ENCODE results near the gene SAMD14.

SAMD14 gene

GRCh38 chr17:50132104-50132794 is 2.3 kb upstream of the SAMD14 start:
- FAIRE-seq: no peak

GRCh38 chr17:50130559-50131305 is 772 bp upstream of the SAMD14 start:
- no peak for FAIRE-seq

DNA sequence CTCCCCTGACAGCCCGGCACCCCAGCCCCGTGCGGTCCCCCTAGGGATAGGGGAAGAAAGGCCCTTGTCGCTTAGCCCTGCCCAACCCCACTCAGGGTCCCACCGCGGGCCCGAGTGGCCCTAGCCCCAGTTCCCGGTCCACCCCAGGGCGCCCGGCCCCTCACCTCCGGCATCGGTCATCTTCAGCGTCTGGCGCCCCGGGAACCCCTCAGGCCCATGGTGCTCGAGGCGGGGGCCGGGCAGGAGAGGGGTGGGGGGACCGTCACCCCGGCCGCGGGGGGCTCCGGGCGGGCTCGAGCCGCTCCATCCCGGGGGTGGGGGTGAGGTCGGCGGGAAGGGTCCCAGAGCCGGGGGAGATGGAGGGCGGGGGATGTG is 620 bp downstream of the SAMD14 start:
- no peak for FAIRE-seq

DNA sequence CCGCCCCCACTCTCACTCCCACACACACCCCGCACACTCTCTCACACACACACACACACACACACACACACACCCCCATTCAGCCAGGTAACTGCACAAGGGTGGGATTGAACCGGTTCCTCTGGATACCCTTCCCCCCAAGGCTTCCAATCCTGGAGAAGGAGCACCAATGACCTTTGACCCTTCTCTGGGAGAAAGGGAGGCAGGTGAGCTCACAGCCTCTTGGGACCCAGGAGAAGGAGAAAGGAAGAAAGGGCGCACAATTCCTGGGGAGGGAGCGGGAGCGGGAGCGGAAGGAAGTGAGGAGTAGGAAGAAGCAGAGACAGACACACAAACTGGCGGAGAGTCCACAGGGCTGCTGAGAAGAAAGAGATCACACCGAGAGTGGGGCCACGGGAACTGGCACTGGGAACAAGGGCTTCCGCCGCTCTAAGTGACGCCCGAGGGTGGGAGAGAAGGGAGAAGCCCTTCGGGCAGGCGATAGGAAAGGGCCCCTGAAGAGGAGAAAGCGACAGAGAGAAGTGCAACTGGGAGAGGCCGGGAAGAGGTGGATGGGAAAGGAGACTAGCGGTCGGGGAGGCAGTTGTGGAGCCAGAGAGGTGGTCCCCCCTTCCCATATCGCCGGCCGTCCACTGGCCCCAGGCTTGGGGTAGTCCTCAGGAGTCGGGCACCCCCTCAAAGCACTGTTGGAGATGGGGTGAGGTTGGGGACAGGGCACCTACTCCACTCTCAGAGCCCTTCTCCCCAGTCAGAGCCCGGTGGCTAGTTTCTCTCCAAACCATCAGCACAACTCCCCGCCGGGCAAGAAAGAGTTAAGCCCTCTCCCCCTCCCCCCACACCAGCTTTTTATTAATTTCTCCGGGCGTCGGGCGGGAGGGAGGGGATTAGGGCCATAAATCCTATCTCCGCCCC is 1.3 kb downstream of the SAMD14 start:
- no peak for FAIRE-seq

DNA sequence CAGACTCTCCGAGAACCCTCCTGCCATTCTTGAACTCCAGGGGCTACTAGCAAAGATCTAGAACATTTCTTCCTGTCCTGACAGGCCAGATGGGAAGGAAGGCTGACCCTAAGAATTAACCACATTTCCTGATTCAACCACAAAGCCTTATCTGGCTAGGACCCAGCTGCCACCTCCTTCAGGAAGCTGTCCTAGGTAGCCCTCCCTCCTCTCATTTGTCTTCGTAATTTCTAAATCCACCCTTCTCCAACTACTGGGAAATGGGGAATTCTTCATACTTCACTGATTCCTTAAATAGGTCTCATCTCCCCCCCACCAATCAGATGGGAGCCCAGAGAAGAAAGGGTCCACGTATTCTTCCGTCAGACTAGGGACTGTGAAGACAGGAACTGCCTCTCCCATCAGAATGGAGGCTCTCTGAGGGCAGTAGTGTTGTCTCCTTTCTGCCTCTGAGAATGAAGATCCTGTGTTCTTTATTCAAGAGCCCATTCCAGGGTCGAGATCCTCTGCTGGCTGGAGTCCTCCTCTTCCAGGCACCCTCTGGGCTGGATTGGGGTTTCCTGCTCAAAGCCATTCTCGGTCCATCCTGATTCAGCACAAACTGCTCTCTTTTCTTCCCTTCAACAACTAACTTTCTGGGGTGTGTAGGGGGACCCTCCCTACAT is 2.1 kb downstream of the SAMD14 start:
- no peak for FAIRE-seq

DNA sequence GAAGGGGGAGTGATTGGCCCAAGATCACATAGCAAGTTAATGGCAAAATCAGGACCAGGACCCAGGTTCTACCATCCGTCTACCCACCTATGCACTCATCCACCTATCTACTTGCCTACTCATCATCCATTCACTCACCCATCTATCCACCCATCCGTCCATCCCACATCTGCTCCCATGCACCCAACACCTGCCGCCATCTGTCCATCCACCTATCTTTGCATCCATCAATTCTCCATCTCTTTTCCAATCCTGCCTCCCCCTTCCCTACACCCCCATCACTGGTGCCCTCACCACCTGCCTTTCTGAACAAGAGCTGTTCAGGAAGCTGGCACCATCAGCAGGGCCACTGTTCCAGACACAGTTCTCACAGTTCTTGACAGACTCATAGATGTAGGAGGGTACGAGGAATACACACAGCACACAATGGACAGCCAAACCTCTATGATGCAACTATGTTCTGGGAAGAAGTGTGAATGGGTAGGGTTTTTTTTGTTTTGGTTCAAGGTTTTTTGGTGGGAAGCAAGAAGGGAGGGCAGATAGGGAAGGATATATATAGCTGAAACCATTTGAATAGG is 4.5 kb downstream of the SAMD14 start:
- FAIRE-seq: no peak

- FAIRE-seq: no peak
These were observed 6.2 kb downstream of the SAMD14 start for GRCh38 chr17:50123649-50124349.

- FAIRE-seq: no peak
These were observed 7.0 kb downstream of the SAMD14 start for GRCh38 chr17:50122945-50123344.

DNA sequence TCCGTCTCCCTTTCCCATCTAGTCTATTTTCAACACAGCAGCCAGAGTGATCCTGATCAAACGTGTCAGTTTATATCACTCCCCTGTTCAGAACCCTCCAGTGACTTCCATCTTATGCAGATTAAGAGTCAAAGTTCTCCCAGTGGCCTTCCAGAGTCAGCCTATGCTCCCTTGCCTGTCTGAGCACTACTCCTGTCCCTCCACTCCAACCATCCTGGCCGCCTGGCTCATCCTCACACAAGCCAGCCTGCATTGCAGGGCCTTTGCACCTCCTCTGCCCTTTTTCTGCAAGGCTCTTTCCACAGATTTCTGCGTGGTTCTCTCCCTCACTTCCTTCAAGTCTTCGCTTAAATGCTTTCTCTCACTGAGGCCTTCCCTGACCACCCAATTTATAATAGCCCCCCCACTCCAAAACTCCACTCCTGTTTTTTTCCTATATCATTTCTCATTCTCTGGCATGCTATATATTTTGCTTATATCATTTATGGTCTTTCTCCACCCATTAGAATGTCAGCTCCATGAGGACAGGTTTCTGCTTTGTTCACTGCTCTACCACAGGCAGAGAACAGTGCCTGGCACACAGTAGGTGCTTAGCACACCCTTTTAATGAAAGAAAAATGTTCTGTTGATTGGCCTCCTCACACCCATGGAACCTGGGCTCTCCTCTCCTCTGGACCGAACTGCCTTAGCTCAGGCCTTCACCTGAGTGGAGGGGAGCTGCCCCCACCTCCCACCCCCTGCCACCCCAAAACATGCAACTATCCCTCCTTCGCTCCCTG is 9.3 kb downstream of the SAMD14 start:
- FAIRE-seq: no peak

DNA sequence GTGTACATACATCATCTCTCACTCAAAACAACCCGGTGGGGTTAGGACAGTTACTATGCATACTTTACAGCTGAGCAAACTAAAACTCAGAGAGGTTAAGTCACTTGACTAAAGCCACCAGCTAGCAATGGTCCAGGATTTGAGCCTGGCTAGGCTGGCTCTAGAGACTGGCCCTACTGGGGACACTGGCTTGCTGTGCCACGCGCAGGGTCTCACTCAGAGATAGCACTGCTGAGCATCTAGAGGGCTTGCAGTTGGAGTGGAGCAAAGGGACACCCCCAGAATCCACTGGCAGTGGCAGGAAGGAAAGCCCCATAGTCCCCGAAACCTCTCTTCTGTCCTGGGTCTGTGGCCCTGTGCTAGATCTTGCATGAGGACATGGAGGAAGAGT is 11.1 kb downstream of the SAMD14 start:
- FAIRE-seq: no peak

GRCh38 chr17:50118076-50118827 is 11.7 kb downstream of the SAMD14 start:
- no peak for FAIRE-seq

DNA sequence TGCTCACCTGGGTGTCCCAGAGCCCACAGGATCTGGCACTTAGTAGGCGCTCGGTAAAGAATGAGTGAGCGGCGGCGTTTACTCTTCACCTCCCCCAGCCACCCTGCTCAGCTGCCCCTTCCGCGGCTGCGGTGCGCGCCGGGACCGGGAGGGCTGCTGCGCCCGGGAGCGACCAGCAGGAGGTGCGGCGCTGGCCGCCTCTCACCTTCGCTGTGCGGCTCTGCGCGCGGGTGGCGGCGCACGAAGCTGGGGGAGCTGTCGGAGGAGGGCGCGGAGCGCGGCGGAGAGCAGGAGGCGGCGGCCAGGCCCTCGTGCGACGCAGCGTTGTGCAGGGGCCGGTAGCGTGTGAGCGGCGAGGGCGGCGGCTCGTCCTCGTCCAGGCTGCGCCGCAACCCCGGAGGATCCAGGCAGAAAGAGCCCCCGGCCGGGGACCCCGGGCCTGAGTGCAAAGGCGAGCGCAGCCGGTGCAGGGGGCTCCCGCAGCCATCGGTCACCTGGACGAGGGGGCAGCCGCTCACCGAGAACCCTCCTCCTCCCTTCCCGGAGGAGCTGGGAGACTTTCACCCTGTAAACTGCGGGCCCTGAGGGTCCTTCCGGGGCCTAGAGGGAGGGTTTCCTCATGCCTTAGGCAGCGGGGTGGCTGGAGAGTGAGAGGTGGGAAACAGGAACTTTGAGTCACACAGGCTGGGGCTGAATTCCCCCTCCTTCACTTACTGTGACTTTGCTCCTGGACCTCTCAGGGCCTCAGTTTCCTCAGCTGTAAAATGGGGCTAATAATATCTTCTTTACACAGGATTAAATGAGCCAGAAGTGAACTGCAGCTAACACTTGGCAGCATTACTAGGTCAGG is 12.5 kb downstream of the SAMD14 start:
- no peak for FAIRE-seq

DNA sequence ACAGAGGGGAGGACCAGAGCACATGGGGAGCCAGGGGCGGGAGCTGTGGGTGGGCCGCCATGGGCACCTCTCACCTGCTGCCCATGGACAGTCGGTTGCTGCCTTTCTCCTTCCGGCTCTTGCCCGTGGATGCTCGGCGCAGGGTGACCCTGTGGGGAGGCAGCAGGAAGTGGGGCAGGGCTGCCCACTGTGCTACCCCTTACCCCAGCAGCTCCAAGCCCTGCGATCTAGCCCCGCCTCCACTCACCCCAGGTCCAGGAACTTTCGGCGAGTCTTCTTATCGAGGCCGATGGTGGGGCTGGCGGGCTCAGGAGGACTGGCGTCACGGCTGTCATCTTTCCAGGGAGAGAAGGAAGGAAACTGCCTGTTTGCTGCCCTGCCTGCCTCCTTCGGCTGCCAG is 14.2 kb downstream of the SAMD14 start:
- FAIRE-seq: no peak

GRCh38 chr17:50114849-50115357 is 15.1 kb downstream of the SAMD14 start:
- FAIRE-seq: no peak

DNA sequence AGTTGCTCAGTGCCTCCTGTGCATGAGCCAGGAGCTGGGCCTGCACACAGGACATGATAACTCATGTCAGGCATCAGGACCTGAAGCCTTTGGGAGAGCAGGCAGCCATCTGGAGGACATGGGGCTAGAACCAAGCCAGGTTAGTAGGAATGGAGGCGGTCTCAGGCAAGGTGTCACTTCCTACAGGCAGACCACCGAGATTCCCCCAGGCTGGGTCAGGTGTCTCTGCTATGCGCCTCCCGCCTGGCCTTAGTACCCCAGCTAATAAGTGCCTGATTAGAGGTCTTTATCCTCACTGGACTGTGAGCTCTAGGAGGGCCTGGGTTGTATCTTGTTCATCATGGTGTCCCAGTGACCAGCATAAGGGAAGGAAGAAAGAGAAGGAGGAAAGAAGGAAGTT is 15.6 kb downstream of the SAMD14 start:
- no peak for FAIRE-seq

DNA sequence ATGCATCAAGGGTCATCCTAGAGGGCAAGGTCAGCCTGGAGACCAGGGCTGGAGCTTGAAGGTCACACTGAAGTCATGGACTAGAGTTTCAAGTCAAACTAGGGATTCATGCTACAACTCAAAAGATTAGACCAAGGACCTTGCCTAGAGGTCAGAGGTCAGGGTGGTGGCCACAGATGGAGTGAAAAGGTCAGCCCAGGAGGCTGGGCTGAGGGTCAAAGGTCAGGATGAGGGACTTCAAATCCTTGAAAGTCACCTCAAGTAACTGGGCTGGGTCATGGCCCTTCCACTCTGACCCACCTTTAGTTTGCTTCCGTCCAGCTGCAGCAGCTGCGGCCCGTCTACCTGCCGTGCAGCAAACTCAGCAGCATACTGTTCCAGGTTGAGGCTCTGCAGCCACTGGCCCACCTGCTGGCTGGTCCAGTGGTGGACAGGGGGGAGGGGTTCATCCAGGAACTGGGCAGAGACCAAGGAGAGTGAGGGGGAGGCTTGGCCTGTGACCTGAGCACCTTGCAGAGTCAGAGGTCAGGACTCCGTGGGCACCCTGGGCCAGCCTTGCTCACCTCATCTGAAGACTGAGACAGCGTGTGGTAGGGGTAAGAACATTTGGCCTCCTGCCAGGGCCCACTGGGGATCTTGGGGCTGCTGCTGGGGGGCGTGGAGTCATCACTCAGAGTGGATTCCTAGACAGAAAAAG is 16.2 kb downstream of the SAMD14 start:
- FAIRE-seq: no peak

DNA sequence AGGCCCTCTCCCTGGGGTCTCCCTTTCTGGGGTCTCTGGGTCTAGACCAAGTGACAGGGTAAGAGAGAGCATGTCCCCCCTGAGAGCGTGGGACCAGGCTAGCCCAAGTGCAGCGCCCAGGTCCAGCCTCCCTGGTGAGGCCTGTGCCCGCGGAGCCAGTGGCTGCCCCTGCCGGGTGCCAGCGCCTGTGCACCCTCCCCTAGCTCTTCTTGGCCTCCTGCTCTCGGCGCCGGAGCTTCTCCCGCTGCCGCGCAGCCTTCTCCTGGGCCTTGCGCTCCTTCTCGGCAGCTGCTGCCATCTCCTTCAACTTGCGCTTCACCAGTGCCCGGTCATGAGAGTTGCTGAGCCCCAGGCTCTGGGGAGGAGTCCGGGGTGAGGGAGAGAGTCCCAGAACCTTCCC is 17.3 kb downstream of the SAMD14 start:
- no peak for FAIRE-seq
